H1 (cell line): ENCODE results near the gene MYH11. TPM values are rescaled to one million over a fixed set of nuclear protein-coding genes. Genes with fewer than 3 reads are reported as not detected.

ENCODE experiments used
- CTCF ChIA-PET: fragments of 300-600 bp; sonication (Branson Sonifier 250); formaldehyde crosslinking; loops from one replicate; lab custom pipeline; 2021; ENCODE audit not compliant: partially characterized antibody; lab: Charles Lee
- POLR2A ChIA-PET: fragments of 300-600 bp; sonication (Branson Sonifier 250); formaldehyde crosslinking; loops from one replicate; lab custom pipeline; 2021; ENCODE audit warnings: inconsistent platforms; ENCODE audit not compliant: partially characterized antibody; lab: Charles Lee
- DNase-seq, 2 experiments: peaks; one replicate each; pipeline versions ENCODE4 v3.0.0 to v3.0.0-alpha.2; 2010 to 2022; ENCODE audit warnings: low spot score in 2 of 2, low read depth in 1 of 2, mixed read lengths in 1 of 2
- FAIRE-seq: peaks from 2 replicates; lab custom pipeline; 2011; peaks lifted over from hg19 to GRCh38; lab: Jason Lieb, UNC
- H2AFZ ChIP-seq: 2 replicates; pipeline ENCODE4 v1.8.1; 2012; ENCODE audit warnings: low read length, inconsistent platforms
- H2AK5ac ChIP-seq: 2 replicates; pipeline ENCODE4 v1.6.1; 2013; ENCODE audit warnings: low read depth, low read length
- H2BK120ac ChIP-seq: replicated peaks from 2 replicates; pipeline ENCODE3; 2013; ENCODE audit warnings: low read depth, low read length, inconsistent platforms
- H2BK12ac ChIP-seq: 2 replicates; pipeline ENCODE4 v1.6.1; 2013; ENCODE audit warnings: low read depth, low read length
- H2BK15ac ChIP-seq: 2 replicates; pipeline ENCODE4 v1.6.1; 2013; ENCODE audit warnings: low read length
- H2BK20ac ChIP-seq: 2 replicates; pipeline ENCODE4 v1.6.1; 2013; ENCODE audit warnings: low read length
- H2BK5ac ChIP-seq: 2 replicates; pipeline ENCODE4 v1.6.1; 2013; ENCODE audit warnings: low read depth, low read length
- H3K14ac ChIP-seq: 2 replicates; pipeline ENCODE4 v1.6.1; 2013; ENCODE audit warnings: inconsistent platforms; ENCODE audit not compliant: insufficient read length
- H3K18ac ChIP-seq: 2 replicates; pipeline ENCODE4 v1.6.1; 2013; ENCODE audit warnings: low read length; ENCODE audit errors: extremely low read depth
- H3K23ac ChIP-seq: 2 replicates; pipeline ENCODE4 v1.6.1; 2013; ENCODE audit warnings: inconsistent platforms; ENCODE audit not compliant: insufficient read length
- H3K23me2 ChIP-seq: 2 replicates; pipeline ENCODE4 v1.6.1; 2013; ENCODE audit warnings: low read depth, low read length
- H3K27ac ChIP-seq: 2 replicates; pipeline ENCODE4 v1.6.1; 2011; ENCODE audit warnings: low read depth, low read length, inconsistent platforms
- H3K27me3 ChIP-seq, 4 experiments: replicated peaks in 1 of 4; 1 replicate in 1 of 4; 2 replicates in 3 of 4; pipeline versions ENCODE4 v1.6.1 to v1.8.1; 2011 to 2013; ENCODE audit warnings: low read length in 3 of 4, mild to moderate bottlenecking in 3 of 4, inconsistent platforms in 2 of 4, mixed read lengths in 2 of 4, moderate library complexity in 1 of 4; ENCODE audit not compliant: control insufficient read depth in 3 of 4, insufficient read depth in 3 of 4; ENCODE audit errors: extremely low read depth in 1 of 4
- H3K36me3 ChIP-seq, 4 experiments: 2 replicates each; pipeline versions ENCODE4 v1.6.1 to v1.8.1; 2011 to 2013; ENCODE audit warnings: mild to moderate bottlenecking in 4 of 4, low read length in 3 of 4, moderate library complexity in 2 of 4, control low read depth in 1 of 4, inconsistent platforms in 1 of 4; ENCODE audit not compliant: insufficient read depth in 4 of 4, control insufficient read depth in 2 of 4
- H3K4ac ChIP-seq: replicated peaks from 2 replicates; pipeline ENCODE3; 2013; ENCODE audit warnings: low read length, low read depth, mixed read lengths, inconsistent platforms; ENCODE audit not compliant: insufficient read length
- H3K4me1 ChIP-seq, 4 experiments: replicated peaks in 1 of 4; 1 replicate in 1 of 4; 2 replicates in 3 of 4; pipeline versions ENCODE4 v1.6.1 to v1.8.1; 2011 to 2013; ENCODE audit warnings: low read length in 3 of 4, inconsistent platforms in 2 of 4, mixed read lengths in 1 of 4; ENCODE audit not compliant: insufficient read depth in 4 of 4, control insufficient read depth in 3 of 4
- H3K4me2 ChIP-seq, 2 experiments: 2 replicates each; pipeline versions ENCODE4 v1.6.1 to v1.8.1; 2011 to 2013; ENCODE audit warnings: low read depth in 2 of 2, low read length in 2 of 2, control low read depth in 1 of 2, inconsistent platforms in 1 of 2, mild to moderate bottlenecking in 1 of 2; ENCODE audit not compliant: insufficient read depth in 1 of 2
- H3K4me3 ChIP-seq, 4 experiments: fragments of 200-600, 300-600 bp in 1 of 4; sonication (generic), shearing (Covaris generic), sonication (Bioruptor Twin) in 1 of 4; 2 replicates each; pipeline versions ENCODE4 v1.5.1 to v1.8.1; 2011 to 2016; ENCODE audit warnings: low read length in 4 of 4, low read depth in 3 of 4, control low read depth in 2 of 4, inconsistent platforms in 2 of 4, mild to moderate bottlenecking in 2 of 4, mixed read lengths in 1 of 4, moderate library complexity in 1 of 4; ENCODE audit not compliant: insufficient read depth in 2 of 4; ENCODE audit errors: extremely low read depth in 1 of 4
- H3K56ac ChIP-seq: replicated peaks from 2 replicates; pipeline ENCODE3; 2013; ENCODE audit warnings: low read depth, mild to moderate bottlenecking, mixed read lengths, low read length, inconsistent platforms; ENCODE audit not compliant: insufficient read length
- H3K79me1 ChIP-seq: 2 replicates; pipeline ENCODE4 v1.6.1; 2013; ENCODE audit warnings: low read depth, low read length, control low read depth
- H3K79me2 ChIP-seq, 2 experiments: 2 replicates each; pipeline versions ENCODE4 v1.6.1 to v1.8.1; 2012 to 2013; ENCODE audit warnings: low read length in 2 of 2, mild to moderate bottlenecking in 2 of 2, inconsistent platforms in 1 of 2; ENCODE audit not compliant: insufficient read depth in 2 of 2, control insufficient read depth in 1 of 2
- H3K9ac ChIP-seq, 4 experiments: replicated peaks in 1 of 4; 1 replicate in 1 of 4; 2 replicates in 3 of 4; pipeline versions ENCODE4 v1.6.1 to v1.8.1; 2011 to 2013; ENCODE audit warnings: low read depth in 3 of 4, low read length in 3 of 4, control low read depth in 2 of 4, mild to moderate bottlenecking in 2 of 4, moderate library complexity in 2 of 4, inconsistent platforms in 1 of 4; ENCODE audit errors: extremely low read depth in 1 of 4
- H3K9me3 ChIP-seq, 2 experiments: 2 replicates each; pipeline versions ENCODE4 v1.6.1 to v1.8.1; 2012 to 2013; ENCODE audit warnings: mild to moderate bottlenecking in 2 of 2, moderate library complexity in 2 of 2, control low read depth in 1 of 2, inconsistent platforms in 1 of 2, low read depth in 1 of 2, low read length in 1 of 2, mixed read lengths in 1 of 2; ENCODE audit not compliant: insufficient read depth in 2 of 2
- H4K20me1 ChIP-seq, 2 experiments: replicated peaks in 1 of 2; 2 replicates each; pipeline versions ENCODE3 to v1.8.1; 2011 to 2013; ENCODE audit warnings: inconsistent platforms in 2 of 2, low read length in 2 of 2, mild to moderate bottlenecking in 1 of 2; ENCODE audit not compliant: insufficient read depth in 2 of 2, control insufficient read depth in 1 of 2
- H4K5ac ChIP-seq: 2 replicates; pipeline ENCODE4 v1.6.1; 2013; ENCODE audit warnings: low read length, low read depth, mixed read lengths, inconsistent platforms; ENCODE audit not compliant: insufficient read length
- H4K8ac ChIP-seq: 2 replicates; pipeline ENCODE4 v1.8.0; 2013; ENCODE audit warnings: mild to moderate bottlenecking, moderate library complexity, low read length, inconsistent platforms; ENCODE audit not compliant: insufficient read depth; ENCODE audit errors: extremely low read depth
- H4K91ac ChIP-seq: replicated peaks from 2 replicates; pipeline ENCODE3; 2013; ENCODE audit warnings: low read length, mixed read lengths, inconsistent platforms; ENCODE audit not compliant: insufficient read length
- ASH2L ChIP-seq: fragments of 200-600, 300-600 bp; sonication (generic); IDR thresholded peaks from one replicate; pipeline ENCODE4 v1.7.1; 2017; ENCODE audit warnings: low read length
- EP300 ChIP-seq, 2 experiments: IDR thresholded peaks; 1 replicate in 1 of 2; 2 replicates in 1 of 2; pipeline ENCODE4 v1.6.1; 2011 to 2012; ENCODE audit warnings: low read depth in 2 of 2, low read length in 2 of 2, mild to moderate bottlenecking in 2 of 2, borderline replicate concordance in 1 of 2, inconsistent platforms in 1 of 2, moderate library complexity in 1 of 2
- FOSL1 ChIP-seq: IDR thresholded peaks from 2 replicates; pipeline ENCODE4 v1.6.1; 2011; ENCODE audit warnings: mild to moderate bottlenecking, low read depth, low read length, moderate library complexity; ENCODE audit not compliant: insufficient read depth
- MAFK ChIP-seq: IDR thresholded peaks from 2 replicates; pipeline ENCODE4 v1.6.1; 2012; ENCODE audit warnings: low read depth, mild to moderate bottlenecking, improper control_type of control experiment, low read length
- NRF1 ChIP-seq: IDR thresholded peaks from 2 replicates; pipeline ENCODE4 v1.6.1; 2011; ENCODE audit warnings: mild to moderate bottlenecking, low read depth, low read length, improper control_type of control experiment
- POU5F1 ChIP-seq: IDR thresholded peaks from 2 replicates; pipeline ENCODE4 v1.6.1; 2011; ENCODE audit warnings: low read depth, mild to moderate bottlenecking, low read length, moderate library complexity
- RNF2 ChIP-seq: fragments of 200-900, 300-1000 bp; sonication (generic); IDR thresholded peaks from 2 replicates; pipeline ENCODE4 v1.7.1; 2016; ENCODE audit warnings: borderline replicate concordance, low read depth, mild to moderate bottlenecking, antibody characterized with exemption, low read length; ENCODE audit not compliant: poor library complexity, severe bottlenecking; ENCODE audit errors: missing control alignments
- SUZ12 ChIP-seq: fragments of 200-600 bp; sonication (generic); IDR thresholded peaks from 2 replicates; pipeline ENCODE4 v1.6.1; 2012; ENCODE audit warnings: mild to moderate bottlenecking, inconsistent platforms, low read length, moderate library complexity, mixed read lengths
- TAF1 ChIP-seq: IDR thresholded peaks from 2 replicates; pipeline ENCODE4 v1.6.1; 2011; ENCODE audit warnings: mild to moderate bottlenecking, low read depth, low read length
- WGBS, 2 experiments: shearing (Covaris generic) in 1 of 2; methylation state at CpG; one replicate each; pipeline versions ENCODE4 v1.1.6 to v1.1.7; 2013 to 2015; ENCODE audit warnings: low lambda C conversion rate in 2 of 2, mixed read lengths in 2 of 2, inconsistent platforms in 1 of 2, low coverage in 1 of 2, missing lambda C conversion rate in 1 of 2; ENCODE audit not compliant: insufficient replicate concordance in 2 of 2, insufficient coverage in 1 of 2, insufficient read length in 1 of 2; ENCODE audit errors: extremely low coverage in 1 of 2, missing lambda C conversion rate in 1 of 2; 5-methylcytosine and 5-hydroxymethylcytosine counted together
- polyA plus RNA-seq, 7 experiments: library from polyadenylated mRNA; depleted of rRNA in 3 of 7; stranded (reverse) in 5 of 7; unstranded in 2 of 7; fragments of >200 nt in 5 of 7; fragments of 200-250 nt in 2 of 7; gene quantifications; 1 replicate in 5 of 7; 2 replicates in 1 of 7; 4 replicates in 1 of 7; pipeline versions ENCODE4 v1.2.1 to v1.2.3, GENCODE V29; 2011 to 2013; ENCODE audit warnings: missing spikeins in 2 of 7, mixed read lengths in 2 of 7
- total RNA-seq: library from RNA; stranded (reverse); fragmentation: NEBNext Ultra II Directional; extraction: Animal tissue kit (Norgen Biotek cat#: 25700); gene quantifications from 2 replicates; pipeline ENCODE4 v1.2.1, GENCODE V29; 2021
- TF ChIP-seq, protein P1 (sequence below), 3 experiments: IDR thresholded peaks; 1 replicate in 2 of 3; 2 replicates in 1 of 3; pipeline versions ENCODE4 v1.5.1 to v1.6.1; 2011; ENCODE audit warnings: low read length in 3 of 3, mild to moderate bottlenecking in 3 of 3, inconsistent platforms in 2 of 3, low read depth in 1 of 3, moderate library complexity in 1 of 3; ENCODE audit not compliant: insufficient read depth in 1 of 3; ENCODE audit errors: control extremely low read depth in 1 of 3

Gene MYH11
- total and polyA plus RNA-seq, 2 of the 8 experiments (the other 6 are each of a cell fraction or from before 2014, with no cell fraction given) = 0.11 to 0.78 TPM

DNA sequence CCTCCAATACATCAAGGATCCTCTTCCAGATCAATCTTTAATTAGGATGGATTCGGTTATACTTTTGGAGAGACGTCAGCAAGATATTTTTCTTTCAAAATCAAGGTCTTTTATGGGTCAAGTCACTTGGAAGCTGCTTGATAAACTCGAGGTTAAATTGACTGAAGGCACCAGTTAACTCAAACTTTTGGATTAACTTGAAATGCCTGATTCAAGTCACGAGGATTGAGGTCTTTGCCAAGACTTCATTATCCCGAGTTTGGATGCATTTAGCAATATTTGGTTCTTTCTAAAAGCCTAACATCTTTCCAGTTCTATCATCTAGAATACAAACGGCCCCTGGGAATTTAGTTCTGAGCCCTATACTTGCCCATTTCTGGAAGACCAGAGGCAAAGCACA, 82.9 kb downstream of the MYH11 start:
- POLR2A ChIA-PET = no interaction called here
- H4K91ac ChIP-seq = no peak overlapping the region
- no peak overlapping the region for H3K56ac ChIP-seq
- H3K27ac ChIP-seq = no peak overlapping the region
- no peak overlapping the region for H2BK20ac ChIP-seq
- H3K4me3 ChIP-seq = no peak overlapping the region
- no peak overlapping the region for H2AFZ ChIP-seq
- H3K79me2 ChIP-seq = no peaks in the 10 kb centered on the region
- H3K18ac ChIP-seq = no peak overlapping the region
- H4K20me1 ChIP-seq = no peaks in the 10 kb centered on the region
- no peak overlapping the region for H2BK5ac ChIP-seq
- H3K23me2 ChIP-seq = no peaks in the 10 kb centered on the region
- H3K36me3 ChIP-seq = no peaks in the 10 kb centered on the region
- no peak overlapping the region for H2BK12ac ChIP-seq
- no peak for TF ChIP-seq SUZ12
- no peak for TF ChIP-seq POU5F1
- TF ChIP-seq NRF1 = no peak
- TF ChIP-seq, protein P1, sequence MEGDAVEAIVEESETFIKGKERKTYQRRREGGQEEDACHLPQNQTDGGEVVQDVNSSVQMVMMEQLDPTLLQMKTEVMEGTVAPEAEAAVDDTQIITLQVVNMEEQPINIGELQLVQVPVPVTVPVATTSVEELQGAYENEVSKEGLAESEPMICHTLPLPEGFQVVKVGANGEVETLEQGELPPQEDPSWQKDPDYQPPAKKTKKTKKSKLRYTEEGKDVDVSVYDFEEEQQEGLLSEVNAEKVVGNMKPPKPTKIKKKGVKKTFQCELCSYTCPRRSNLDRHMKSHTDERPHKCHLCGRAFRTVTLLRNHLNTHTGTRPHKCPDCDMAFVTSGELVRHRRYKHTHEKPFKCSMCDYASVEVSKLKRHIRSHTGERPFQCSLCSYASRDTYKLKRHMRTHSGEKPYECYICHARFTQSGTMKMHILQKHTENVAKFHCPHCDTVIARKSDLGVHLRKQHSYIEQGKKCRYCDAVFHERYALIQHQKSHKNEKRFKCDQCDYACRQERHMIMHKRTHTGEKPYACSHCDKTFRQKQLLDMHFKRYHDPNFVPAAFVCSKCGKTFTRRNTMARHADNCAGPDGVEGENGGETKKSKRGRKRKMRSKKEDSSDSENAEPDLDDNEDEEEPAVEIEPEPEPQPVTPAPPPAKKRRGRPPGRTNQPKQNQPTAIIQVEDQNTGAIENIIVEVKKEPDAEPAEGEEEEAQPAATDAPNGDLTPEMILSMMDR (IDR thresholded peaks at IDR 0.05; ENCODE audit: control extremely low read depth in 1 of 3, insufficient read depth in 1 of 3, low read depth in 1 of 3, low read length in 3 of 3) = no peak
- no peak for TF ChIP-seq RNF2
- no peak for TF ChIP-seq EP300 (IDR thresholded peaks at IDR 0.05; ENCODE audit: borderline replicate concordance in 1 of 2, low read depth in 2 of 2, low read length in 2 of 2)
- TF ChIP-seq FOSL1 = no peak
- no peak for TF ChIP-seq TAF1
- TF ChIP-seq MAFK = no peak
- no peak for TF ChIP-seq ASH2L
- TF ChIP-seq, all 59 proteins: peak for 0
- no peaks in the 10 kb centered on the region for H3K79me1 ChIP-seq
- H2AK5ac ChIP-seq = no peak overlapping the region
- no peak overlapping the region for H4K5ac ChIP-seq
- H3K4ac ChIP-seq = no peak overlapping the region
- WGBS, 2 experiments = 78% methylated on average over 6 of the region's 6 CpGs; no CpG with 5 or more reads in 1 of the 2 experiments
- no peak overlapping the region for H2BK120ac ChIP-seq
- H3K4me1 ChIP-seq = no peaks in the 10 kb centered on the region
- H3K27me3 ChIP-seq = peaks cover 0 to 6% (median 0%) of the 10 kb centered on the region in 4 experiments; a peak in 2 of 7 replicates
- H3K9ac ChIP-seq = no peak overlapping the region
- no peak overlapping the region for H4K8ac ChIP-seq
- no peak overlapping the region for H3K4me2 ChIP-seq
- H2BK15ac ChIP-seq = no peak overlapping the region
- H3K14ac ChIP-seq = no peak overlapping the region
- DNase-seq (no peak), FAIRE-seq (no peak)
- H3K9me3 ChIP-seq = no peaks in the 10 kb centered on the region
- no peak overlapping the region for H3K23ac ChIP-seq
- CTCF ChIA-PET = interaction anchor here (1.3 to 1.8 kb wide), 3 partner anchors 8 to 18 kb away, joined by 3 to 6 read pairs (median 5); no protein-coding TSS in a partner anchor
